Endothelial cell of hepatic sinusoid (primary cell): ENCODE results near the gene PHLDB2.

ENCODE experiments used
- in situ Hi-C: cut with HindIII; loops from 2 replicates; pipeline ENCODE4 v1.10.0; 2017; ENCODE audit warnings: low sequenced_read_pairs

The PHLDB2 gene

GRCh38 chr3:111881480-111881879 lies 22.4 kb downstream of the PHLDB2 start:
- in situ Hi-C loops: no loop called here

DNA sequence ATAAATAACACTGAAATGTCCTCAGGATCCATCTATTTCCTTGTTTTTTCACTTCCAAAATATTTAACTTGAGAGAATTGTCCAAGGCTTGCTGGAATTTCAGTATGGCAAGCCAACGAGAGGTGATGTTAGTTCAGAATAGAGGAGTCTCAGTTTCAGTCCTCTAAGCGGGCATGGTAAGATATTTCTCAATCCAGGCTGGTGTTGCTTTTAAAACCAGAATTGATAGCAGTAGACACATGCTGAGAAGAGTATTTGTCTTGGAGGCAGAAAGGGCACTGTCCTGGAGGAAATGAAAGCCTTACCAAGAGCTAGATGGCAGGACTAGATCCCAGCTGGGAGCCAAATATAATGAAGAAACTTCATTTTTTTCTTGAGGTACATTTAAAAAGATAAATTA lies 23.1 kb downstream of the PHLDB2 start:
- in situ Hi-C loops: no loop called here

- in situ Hi-C loops: no loop called here
Measured at GRCh38 chr3:111882799-111883198, 23.7 kb downstream of the PHLDB2 start.

GRCh38 chr3:111884411-111885018 lies 25.4 kb downstream of the PHLDB2 start:
- in situ Hi-C loops: no loop called here

DNA sequence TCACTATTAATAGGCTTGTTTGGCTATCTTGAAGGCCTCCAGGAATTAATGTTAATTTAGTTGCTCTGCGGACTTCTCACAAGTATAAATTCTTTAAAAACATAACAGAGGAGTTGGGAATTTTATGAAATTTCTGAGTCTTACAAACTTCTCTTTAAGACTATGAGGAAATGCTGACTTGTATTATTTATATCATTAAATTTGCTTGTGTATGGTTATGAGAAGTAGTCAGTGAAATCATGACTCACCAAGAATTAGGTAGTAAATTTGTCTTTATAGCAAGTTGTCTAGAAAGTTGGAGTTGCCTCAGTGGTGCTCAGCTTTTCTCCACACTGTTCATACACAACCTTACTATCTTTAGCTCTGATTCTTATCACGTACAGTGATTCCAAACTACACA lies 26.5 kb downstream of the PHLDB2 start:
- in situ Hi-C loops: no loop called here

- in situ Hi-C loops: no loop called here
Measured at GRCh38 chr3:111890051-111890580, 31.1 kb downstream of the PHLDB2 start.

GRCh38 chr3:111892070-111892469 lies 33.0 kb downstream of the PHLDB2 start:
- in situ Hi-C loops: no loop called here

GRCh38 chr3:111895071-111895470 lies 36.0 kb downstream of the PHLDB2 start:
- in situ Hi-C loops: no loop called here

- in situ Hi-C loops: no loop called here
Measured at GRCh38 chr3:111899966-111900365, 40.9 kb downstream of the PHLDB2 start.

DNA sequence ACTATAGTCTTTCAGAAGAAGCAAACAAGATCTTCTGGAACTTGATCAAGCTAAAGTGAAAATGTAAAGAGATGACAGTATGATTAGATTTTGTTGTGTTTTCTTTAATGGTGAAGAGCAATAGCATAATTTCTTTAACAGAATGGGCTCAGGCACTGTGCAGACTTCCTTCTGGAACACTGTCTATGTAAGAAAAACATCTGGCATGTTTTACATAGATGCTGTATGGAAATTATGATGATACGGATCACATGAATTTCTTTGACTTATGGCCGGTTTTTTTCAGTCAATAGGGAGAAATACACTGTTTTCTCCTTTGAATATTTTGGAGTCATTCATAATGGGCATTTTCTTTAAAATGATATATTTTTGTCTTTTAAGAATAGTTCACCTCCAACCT lies 42.6 kb downstream of the PHLDB2 start:
- in situ Hi-C loops: no loop called here

- in situ Hi-C loops: no loop called here
Measured at GRCh38 chr3:111902534-111902933, 43.5 kb downstream of the PHLDB2 start.

DNA sequence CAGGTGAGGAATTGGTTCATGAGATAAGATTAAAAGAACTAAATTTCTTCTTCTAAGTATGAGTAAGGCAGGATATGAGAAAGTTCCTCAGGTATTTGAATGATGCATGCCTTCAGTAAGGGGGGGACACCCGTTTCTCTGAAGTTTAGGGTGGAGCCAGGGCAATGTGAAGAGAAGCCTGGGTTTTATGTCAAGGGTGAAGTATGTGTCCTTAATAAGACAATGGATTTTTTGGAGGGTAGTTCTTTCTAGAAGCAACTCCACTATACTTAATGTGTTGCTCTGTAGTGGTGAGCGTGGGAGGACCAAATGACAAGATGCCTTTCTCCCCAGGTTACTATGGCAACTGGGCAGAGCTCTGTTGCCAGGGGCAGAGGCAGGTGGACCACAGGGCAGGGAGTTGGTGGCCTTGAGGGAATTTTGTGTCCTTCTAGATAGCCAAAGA lies 44.0 kb downstream of the PHLDB2 start:
- in situ Hi-C loops: no loop called here

- in situ Hi-C loops: no loop called here
Measured at GRCh38 chr3:111904376-111905241, 45.5 kb downstream of the PHLDB2 start.

DNA sequence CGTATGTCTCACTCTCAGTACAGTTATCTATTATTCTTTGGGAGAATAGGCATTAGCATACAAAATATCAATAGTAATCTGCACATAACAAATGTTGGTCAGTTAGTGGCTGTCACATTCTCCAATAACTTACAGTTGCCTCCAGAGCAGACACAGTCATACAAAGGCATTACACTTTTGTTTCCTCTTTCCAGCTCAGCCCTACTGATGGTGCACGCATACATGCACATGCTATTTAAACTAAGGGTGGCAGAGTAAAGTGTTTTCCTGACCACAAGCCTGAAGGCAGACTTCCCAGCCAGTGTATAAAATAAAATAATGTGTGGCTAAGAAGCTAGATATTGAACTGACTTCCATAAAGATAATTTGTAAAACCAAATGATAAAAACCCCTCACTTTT lies 47.6 kb downstream of the PHLDB2 start:
- in situ Hi-C loops: no loop called here

- in situ Hi-C loops: no loop called here
Measured at GRCh38 chr3:111907151-111907550, 48.1 kb downstream of the PHLDB2 start.

DNA sequence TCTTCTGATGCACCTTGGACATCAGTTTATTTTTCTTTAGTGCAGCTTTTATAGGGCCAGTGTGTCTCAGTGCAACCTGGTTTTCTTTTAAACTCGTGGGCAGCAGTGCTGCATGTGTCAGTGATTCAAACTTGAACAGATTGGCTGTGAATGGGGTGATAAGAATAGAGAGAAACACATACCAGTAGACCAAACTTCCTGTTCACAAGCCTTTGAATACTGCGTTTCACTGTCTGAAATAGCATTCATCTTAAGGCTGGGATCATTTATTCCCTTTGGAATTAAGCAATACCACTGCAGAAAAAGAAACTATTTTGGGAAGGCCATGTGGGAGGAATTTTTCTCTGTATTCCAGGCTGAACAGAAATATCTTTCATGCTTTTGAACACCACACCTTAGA lies 51.7 kb downstream of the PHLDB2 start:
- in situ Hi-C loops: no loop called here

DNA sequence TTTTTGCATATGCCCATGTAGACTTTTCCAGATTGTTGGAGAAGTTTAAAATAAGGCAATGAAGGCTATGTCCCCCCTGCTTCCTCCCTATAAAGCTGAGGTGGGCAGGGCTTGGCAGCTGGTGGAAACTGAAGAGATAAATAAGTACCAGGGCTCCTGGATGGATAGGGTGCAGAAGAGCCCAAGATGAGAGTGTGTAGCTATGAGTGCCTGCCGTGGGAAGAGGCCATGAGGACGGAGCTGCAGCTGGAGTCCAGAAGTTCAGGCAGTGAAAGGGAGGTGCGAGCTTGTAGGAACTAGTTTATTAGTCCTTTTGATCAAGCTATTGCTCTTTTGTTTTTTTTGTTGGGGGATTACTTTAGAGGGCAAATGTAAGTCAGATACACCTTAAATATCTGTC lies 52.4 kb downstream of the PHLDB2 start:
- in situ Hi-C loops: no loop called here

DNA sequence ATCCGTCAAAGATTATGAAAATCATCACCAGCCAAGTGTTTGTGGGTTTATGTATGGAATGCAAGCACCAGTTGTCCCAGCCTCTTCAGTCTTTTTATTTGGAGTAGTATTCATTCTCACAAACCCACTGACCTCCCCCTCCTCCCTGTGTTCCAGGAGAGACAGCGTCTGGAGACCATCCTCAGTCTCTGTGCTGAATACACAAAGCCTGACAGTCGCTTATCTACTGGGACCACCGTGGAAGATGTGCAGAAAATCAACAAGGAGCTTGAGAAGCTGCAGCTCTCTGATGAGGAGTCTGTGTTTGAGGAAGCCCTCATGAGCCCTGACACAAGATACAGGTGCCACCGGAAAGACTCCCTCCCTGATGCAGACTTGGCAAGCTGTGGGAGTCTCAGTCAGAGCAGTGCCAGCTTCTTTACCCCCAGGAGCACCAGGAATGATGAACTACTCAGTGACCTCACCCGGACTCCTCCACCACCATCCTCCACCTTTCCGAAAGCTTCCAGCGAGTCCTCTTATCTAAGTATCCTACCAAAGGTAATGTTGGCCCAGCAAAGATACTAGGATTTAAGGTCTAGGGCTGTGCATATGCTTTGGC lies 54.2 kb downstream of the PHLDB2 start:
- in situ Hi-C loops: no loop called here

DNA sequence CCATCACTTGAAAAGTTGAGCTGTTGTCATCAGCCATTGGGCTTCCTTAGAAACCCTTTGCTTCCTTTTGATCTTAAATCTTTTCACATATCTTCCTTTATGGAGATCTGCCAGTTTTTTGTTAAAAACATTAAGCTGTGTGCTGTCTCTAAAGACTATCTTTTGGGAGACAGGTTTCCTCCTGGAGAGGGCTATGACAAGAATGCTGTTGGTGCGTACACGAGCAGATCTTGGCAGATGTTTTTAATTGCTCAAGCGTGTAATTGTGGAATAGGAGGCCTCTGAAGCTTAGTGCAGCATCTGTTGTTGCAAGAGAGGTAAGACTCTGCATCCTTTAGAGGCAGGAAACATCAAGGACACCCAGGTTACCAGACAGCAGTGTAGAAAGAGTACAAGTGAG lies 56.8 kb downstream of the PHLDB2 start:
- in situ Hi-C loops: no loop called here

DNA sequence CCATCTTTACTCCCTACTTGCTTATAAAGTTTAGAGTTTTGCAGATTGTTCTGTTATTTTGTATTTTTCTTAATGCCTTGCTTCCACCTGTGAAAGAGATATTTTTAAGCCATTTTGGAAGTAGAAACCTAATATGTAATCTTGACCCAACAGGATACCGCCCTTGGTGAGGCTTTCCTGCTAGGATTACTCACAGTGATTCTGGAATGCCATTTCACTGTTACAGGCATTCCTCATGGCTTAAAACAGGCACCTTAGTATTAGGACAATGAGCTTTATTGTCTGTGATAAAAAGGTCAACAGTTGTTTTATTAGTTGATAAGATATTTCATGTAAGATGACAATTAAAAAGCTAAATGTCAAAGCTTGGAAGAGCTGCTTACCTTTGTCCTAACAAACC lies 58.2 kb downstream of the PHLDB2 start:
- in situ Hi-C loops: no loop called here

GRCh38 chr3:111919370-111920065 lies 60.5 kb downstream of the PHLDB2 start:
- in situ Hi-C loops: no loop called here
